Brain microvascular endothelial cell (primary cell): ENCODE data around the gene SIGLECL1.
"Not testable (repeated sequence)": the region's sequence is repeated elsewhere in the genome, so short reads cannot be mapped to it uniquely, and the experiment has no call there.

Experiments
- DNase-seq: peaks from one replicate; pipeline ENCODE4 v3.0.0-alpha.2; 2020
- H3K27ac ChIP-seq: fragments of 250-450 bp; sonication (Bioruptor Pico); 2 replicates; pipeline ENCODE4 v1.5.1; 2020; ENCODE audit warnings: mild to moderate bottlenecking, moderate library complexity
- H3K27me3 ChIP-seq: fragments of 250-450 bp; sonication (Bioruptor Pico); replicated peaks from 2 replicates; pipeline ENCODE4 v1.5.1; 2020; ENCODE audit warnings: mild to moderate bottlenecking
- H3K36me3 ChIP-seq: fragments of 250-450 bp; sonication (Bioruptor Pico); replicated peaks from 2 replicates; pipeline ENCODE4 v1.5.1; 2020; ENCODE audit warnings: mild to moderate bottlenecking
- H3K4me3 ChIP-seq: 2 replicates; pipeline ENCODE4 v1.5.1; 2011; ENCODE audit warnings: low read depth, mild to moderate bottlenecking, control low read depth, low read length, moderate library complexity
- CTCF ChIP-seq: IDR thresholded peaks from 2 replicates; pipeline ENCODE4 v1.5.1; 2011; ENCODE audit warnings: low read depth, mild to moderate bottlenecking, moderate library complexity, low read length, control low read depth, inconsistent platforms; ENCODE audit errors: missing control alignments
- in situ Hi-C: cut with HindIII; loops from 2 replicates; pipeline ENCODE4 v1.10.0; 2017; ENCODE audit warnings: low sequenced_read_pairs, low pct_ligation_motif_present

Gene SIGLECL1

GRCh38 chr19:51224163-51224641 is 26.7 kb upstream of the SIGLECL1 start:
- no peaks in the 10 kb centered on the region for H3K36me3 ChIP-seq
- no peak overlapping the region for H3K4me3 ChIP-seq
- no peak overlapping the region for H3K27ac ChIP-seq
- in situ Hi-C loops, result no loop called here
- no peak for TF ChIP-seq CTCF
- DNase-seq, result no peak
- H3K27me3 ChIP-seq, result no peaks in the 10 kb centered on the region

- H3K4me3 ChIP-seq, H3K27me3 ChIP-seq, H3K36me3 ChIP-seq, DNase-seq, in situ Hi-C loops, H3K27ac ChIP-seq: not testable (repeated sequence)
These were observed 25.9 kb upstream of the SIGLECL1 start, which contains the start of gene CD33 for GRCh38 chr19:51224898-51225393. CD33 (plus strand) TSS chr19:51225080; CDS start chr19:51225119, 39 bp downstream.

- DNase-seq, result no peak
- H3K4me3 ChIP-seq, result no peak overlapping the region
- no peaks in the 10 kb centered on the region for H3K36me3 ChIP-seq
- no peak overlapping the region for H3K27ac ChIP-seq
- no peak for TF ChIP-seq CTCF
- no peaks in the 10 kb centered on the region for H3K27me3 ChIP-seq
- in situ Hi-C loops, result no loop called here
These were observed 24.8 kb upstream of the SIGLECL1 start for GRCh38 chr19:51226067-51226466.

GRCh38 chr19:51227326-51227725 is 23.6 kb upstream of the SIGLECL1 start:
- DNase-seq, result no peak
- in situ Hi-C loops, result no loop called here
- Histone ChIP-seq H3K36me3 (no peaks in the 10 kb centered on the region), H3K4me3 (no peak overlapping the region), H3K27ac (no peak overlapping the region), H3K27me3 (no peaks in the 10 kb centered on the region)
- TF ChIP-seq CTCF, result no peak

GRCh38 chr19:51227966-51228365 is 22.9 kb upstream of the SIGLECL1 start:
- no peak for TF ChIP-seq CTCF
- no peak for DNase-seq
- H3K36me3 ChIP-seq, result no peaks in the 10 kb centered on the region
- no peak overlapping the region for H3K4me3 ChIP-seq
- H3K27me3 ChIP-seq, result no peaks in the 10 kb centered on the region
- in situ Hi-C loops, result no loop called here
- H3K27ac ChIP-seq, result no peak overlapping the region

- no peak for TF ChIP-seq CTCF
- in situ Hi-C loops, result no loop called here
- Histone ChIP-seq H3K27ac (no peak overlapping the region), H3K4me3 (no peak overlapping the region), H3K27me3 (no peaks in the 10 kb centered on the region), H3K36me3 (no peaks in the 10 kb centered on the region)
- DNase-seq, result no peak
These were observed 10.0 kb upstream of the SIGLECL1 start for GRCh38 chr19:51240866-51241265.
